Psoas muscle (tissue), 8 donors: ENCODE results near the gene ATG3. TPM values are rescaled to one million over a fixed set of nuclear protein-coding genes. Genes with fewer than 3 reads are reported as not detected.
"Not testable (repeated sequence)": the region's sequence is repeated elsewhere in the genome, so short reads cannot be mapped to it uniquely, and the experiment has no call there.

Experiments used
- ATAC-seq, 4 donors: fragments of 200-7000 bp; cut with Tn5 transposase; one replicate each; pipeline ENCODE4 v1.9.1; 2020; ENCODE audit warnings: moderate library complexity in 3 of 4, mild to moderate bottlenecking in 2 of 4
- DNase-seq, 2 donors: peaks; one replicate each; pipeline ENCODE4 v3.0.0-alpha.2; 2020
- H3K27ac ChIP-seq: fragments of 200-600 bp; one replicate; pipeline ENCODE4 v1.8.0; 2022
- H3K27me3 ChIP-seq, 3 donors: fragments of 200-600 bp in 1 of 3; one replicate each; pipeline versions ENCODE4 v1.6.1 to v1.8.0; 2013 to 2022; ENCODE audit warnings: low read length in 2 of 3, mild to moderate bottlenecking in 2 of 3, moderate library complexity in 1 of 3; ENCODE audit not compliant: insufficient read depth in 3 of 3
- H3K36me3 ChIP-seq, 2 donors: fragments of 200-600 bp in 1 of 2; one replicate each; pipeline versions ENCODE4 v1.6.1 to v1.8.0; 2013 to 2022; ENCODE audit warnings: low read depth in 1 of 2, mild to moderate bottlenecking in 1 of 2, moderate library complexity in 1 of 2; ENCODE audit not compliant: insufficient read depth in 1 of 2
- H3K4me1 ChIP-seq: fragments of 200-600 bp; one replicate; pipeline ENCODE4 v1.8.0; 2022
- H3K4me3 ChIP-seq: fragments of 200-600 bp; one replicate; pipeline ENCODE4 v1.8.0; 2022; ENCODE audit warnings: mild to moderate bottlenecking
- H3K9me3 ChIP-seq: fragments of 200-600 bp; one replicate; pipeline ENCODE4 v1.8.0; 2022
- WGBS, 3 donors: extraction: QIAGEN DNeasy Blood & Tissue Kit; methylation state at CpG; one replicate each; pipeline versions ENCODE4 v1.1.6 to v1.1.7; 2013; 5-methylcytosine and 5-hydroxymethylcytosine counted together
- intact Hi-C, 2 donors: fragments of 100-400 bp; cut with DNase I; formaldehyde crosslinking; loops; one replicate each; pipeline versions ENCODE4 v1.11.0 to v1.14.2; 2022
- polyA plus RNA-seq, 3 donors: library from polyadenylated mRNA; stranded (reverse); fragments of 200-250 nt; gene quantifications; one replicate each; pipeline ENCODE4 v1.2.3, GENCODE V29; 2013
- total RNA-seq, 4 donors: library from RNA; stranded (reverse); fragmentation: NEBNext Ultra II Directional in 2 of 4; extraction: Animal tissue kit (Norgen Biotek cat#: 25700) in 2 of 4; gene quantifications; one replicate each; pipeline versions ENCODE4 v1.2.1 to v1.2.4, GENCODE V29; 2021 to 2023
- TF ChIP-seq, protein P1 (sequence below): fragments of 200-600 bp; IDR thresholded peaks from one replicate; pipeline ENCODE4 v1.8.0; 2022; ENCODE audit warnings: antibody characterized with exemption
- donor health status: healthy with polysubstance abuse.
- donor health status: DM: no; HTN: no; CAD: no; lungs with moderate emphysema.
- donor health status: Bipolar disorder and iron deficiency.
- donor health status: healthy.
- donor health status: DM: yes; HTN: yes; CAD: no.
- donor health status: DM: no; HTN: no; CAD: no.
- donor health status: DM: no; HTN: no; CAD: no.
- donor health status: DM: yes; HTN: yes; CAD: no.

ATG3 gene
- total and polyA plus RNA-seq, 7 donors: 27.5 to 75.0 (median 31.9) TPM

DNA sequence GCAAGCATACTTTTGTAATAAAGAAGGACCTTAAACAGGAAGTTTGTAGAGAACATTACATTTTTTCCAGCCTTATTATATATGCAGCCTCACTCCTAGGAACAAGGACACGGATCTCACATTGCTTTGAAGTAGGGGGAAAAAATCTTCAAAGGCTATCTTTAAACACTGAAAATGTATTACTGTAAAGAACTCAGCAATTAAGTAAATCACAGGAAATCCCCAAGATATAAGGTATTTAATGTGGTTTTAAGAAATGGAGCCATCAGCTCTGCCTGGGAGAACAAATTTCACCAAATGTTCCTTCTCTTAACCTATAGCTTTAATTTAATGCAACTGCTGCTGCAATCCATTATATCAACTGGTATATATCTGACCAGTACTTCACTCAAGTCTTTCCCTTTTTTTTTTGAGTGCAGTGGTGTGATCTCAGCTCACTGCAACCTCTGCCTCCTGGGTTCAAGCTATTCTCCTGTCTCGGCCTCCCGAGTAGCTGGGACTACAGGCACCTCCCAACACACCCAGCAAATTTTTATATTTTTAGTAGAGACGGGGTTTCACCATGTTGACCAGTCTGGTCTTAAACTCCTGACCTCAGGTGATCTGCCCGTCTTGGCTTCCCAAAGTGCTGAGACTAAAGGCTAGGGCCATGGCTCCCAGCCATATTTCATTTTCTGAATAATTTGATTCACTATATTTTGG is 65.2 kb downstream of the ATG3 start:
- TF ChIP-seq, protein P1, sequence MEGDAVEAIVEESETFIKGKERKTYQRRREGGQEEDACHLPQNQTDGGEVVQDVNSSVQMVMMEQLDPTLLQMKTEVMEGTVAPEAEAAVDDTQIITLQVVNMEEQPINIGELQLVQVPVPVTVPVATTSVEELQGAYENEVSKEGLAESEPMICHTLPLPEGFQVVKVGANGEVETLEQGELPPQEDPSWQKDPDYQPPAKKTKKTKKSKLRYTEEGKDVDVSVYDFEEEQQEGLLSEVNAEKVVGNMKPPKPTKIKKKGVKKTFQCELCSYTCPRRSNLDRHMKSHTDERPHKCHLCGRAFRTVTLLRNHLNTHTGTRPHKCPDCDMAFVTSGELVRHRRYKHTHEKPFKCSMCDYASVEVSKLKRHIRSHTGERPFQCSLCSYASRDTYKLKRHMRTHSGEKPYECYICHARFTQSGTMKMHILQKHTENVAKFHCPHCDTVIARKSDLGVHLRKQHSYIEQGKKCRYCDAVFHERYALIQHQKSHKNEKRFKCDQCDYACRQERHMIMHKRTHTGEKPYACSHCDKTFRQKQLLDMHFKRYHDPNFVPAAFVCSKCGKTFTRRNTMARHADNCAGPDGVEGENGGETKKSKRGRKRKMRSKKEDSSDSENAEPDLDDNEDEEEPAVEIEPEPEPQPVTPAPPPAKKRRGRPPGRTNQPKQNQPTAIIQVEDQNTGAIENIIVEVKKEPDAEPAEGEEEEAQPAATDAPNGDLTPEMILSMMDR: no peak
- Histone ChIP-seq H3K27me3 (no peaks in the 10 kb centered on the region), H3K4me3 (no peak overlapping the region), H3K36me3 (no peaks in the 10 kb centered on the region), H3K9me3 (no peaks in the 10 kb centered on the region), H3K4me1 (no peaks in the 10 kb centered on the region), H3K27ac (no peak overlapping the region)
- WGBS, 3 donors: 83 to 90% (median 86%) methylated on average over 5 of the region's 5 CpGs
- DNase-seq: no peak
- intact Hi-C loops: no loop called here
- ATAC-seq: no peak

DNA sequence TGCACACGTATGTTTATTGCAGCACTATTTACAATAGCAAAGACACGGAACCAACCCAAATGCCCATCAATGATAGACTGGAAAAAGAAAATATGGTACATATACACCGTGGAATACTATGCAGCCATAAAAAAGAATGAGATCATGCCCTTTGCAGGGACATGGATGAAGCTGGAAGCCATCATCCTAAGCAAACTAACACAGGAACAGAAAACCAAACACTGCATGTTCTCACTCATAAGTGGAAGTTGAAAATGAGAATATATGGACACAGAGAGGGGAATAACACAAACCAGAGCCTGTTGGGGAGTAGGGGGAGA is 67.4 kb downstream of the ATG3 start:
- H3K27ac ChIP-seq, DNase-seq, ATAC-seq, H3K9me3 ChIP-seq, H3K27me3 ChIP-seq, H3K36me3 ChIP-seq, H3K4me3 ChIP-seq, H3K4me1 ChIP-seq, intact Hi-C loops: not testable (repeated sequence)
- WGBS, 3 donors: 90 to 97% (median 95%) methylated on average over 3 of the region's 3 CpGs

GRCh38 chr3:112492124-112492523 is 69.6 kb downstream of the ATG3 start:
- TF ChIP-seq, protein P1: no peak
- H3K36me3 ChIP-seq: no peaks in the 10 kb centered on the region
- H3K4me3 ChIP-seq: no peak overlapping the region
- no peak overlapping the region for H3K27ac ChIP-seq
- H3K4me1 ChIP-seq: no peaks in the 10 kb centered on the region
- intact Hi-C loops: no loop called here
- no peaks in the 10 kb centered on the region for H3K9me3 ChIP-seq
- WGBS, 3 donors: 95 to 100% (median 97%) methylated on average over 1 of the region's 1 CpG
- ATAC-seq (no peak), DNase-seq (no peak)
- H3K27me3 ChIP-seq: no peaks in the 10 kb centered on the region

DNA sequence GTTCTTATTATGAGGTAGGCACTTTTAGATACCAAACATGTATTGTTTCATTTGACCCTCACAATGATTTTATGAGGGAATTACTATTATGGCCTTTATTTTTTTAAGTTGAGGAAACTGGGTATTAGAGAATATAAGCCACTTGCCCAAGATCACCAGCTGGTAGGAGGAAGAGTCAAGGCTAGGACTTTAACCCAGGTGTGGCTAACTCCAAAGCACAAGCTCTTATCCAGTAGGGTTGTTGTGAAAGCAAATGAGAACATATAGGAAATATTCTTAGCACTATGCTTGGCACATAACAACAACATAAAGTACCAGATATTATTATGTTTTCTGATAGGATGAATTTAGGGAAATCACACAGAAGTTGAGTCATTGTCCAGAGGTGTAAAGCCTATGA is 70.4 kb downstream of the ATG3 start:
- Histone ChIP-seq H3K36me3 (no peaks in the 10 kb centered on the region), H3K4me3 (no peak overlapping the region), H3K27ac (no peak overlapping the region), H3K27me3 (no peaks in the 10 kb centered on the region), H3K9me3 (no peaks in the 10 kb centered on the region), H3K4me1 (no peaks in the 10 kb centered on the region)
- TF ChIP-seq, protein P1: no peak
- intact Hi-C loops: no loop called here
- no peak for ATAC-seq
- DNase-seq: no peak

DNA sequence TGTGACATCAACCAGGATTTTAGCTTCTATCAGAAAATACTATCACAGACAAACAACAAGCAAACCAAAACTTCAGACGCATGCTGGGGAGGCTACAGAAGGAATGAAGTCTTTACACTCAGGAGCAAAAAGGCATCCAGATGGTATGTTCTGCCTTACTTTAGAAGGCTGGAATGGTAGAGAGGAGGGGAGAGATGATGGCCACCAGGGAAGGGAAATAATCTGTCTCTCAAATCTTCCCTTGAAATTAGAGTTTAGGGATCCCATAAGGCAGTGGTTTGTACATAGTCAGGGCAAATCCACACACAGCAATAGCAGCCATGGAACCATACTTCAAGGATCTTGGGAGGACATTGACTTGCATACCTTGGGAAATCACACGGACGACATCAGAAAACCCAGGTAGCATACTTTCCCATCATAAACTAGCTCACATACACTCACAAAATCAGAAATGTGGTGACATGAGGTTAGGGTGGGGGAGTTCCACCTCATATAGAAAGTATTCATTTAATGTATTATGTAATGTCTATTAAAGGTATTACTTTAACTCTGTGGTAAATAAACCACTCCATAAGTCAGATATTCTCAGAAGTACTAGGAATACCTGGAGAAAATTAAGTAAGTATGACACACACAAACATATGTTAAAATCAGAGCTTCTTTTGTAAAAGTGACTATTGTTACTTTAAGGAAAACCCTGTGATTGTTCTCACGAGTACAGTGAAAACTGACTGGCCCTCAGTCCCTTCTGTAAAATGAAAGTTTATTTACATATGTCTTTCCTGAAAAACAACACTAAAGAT is 71.9 kb downstream of the ATG3 start:
- TF ChIP-seq, protein P1: no peak
- ATAC-seq: no peak
- Histone ChIP-seq H3K9me3 (no peaks in the 10 kb centered on the region), H3K27ac (no peak overlapping the region), H3K4me3 (no peak overlapping the region), H3K36me3 (no peaks in the 10 kb centered on the region), H3K27me3 (no peaks in the 10 kb centered on the region), H3K4me1 (no peaks in the 10 kb centered on the region)
- no peak for DNase-seq
- intact Hi-C loops: no loop called here
- WGBS, 3 donors: 78 to 89% (median 82%) methylated on average over 4 of the region's 4 CpGs
